HEK293 (cell line): Measurements from ENCODE around the gene DNER.

Experiments
- CTCF ChIA-PET: fragments of 350-600 bp; formaldehyde crosslinking; extraction: SDS; loops from one replicate; lab custom pipeline; 2021; ENCODE audit warnings: antibody characterized with exemption; lab: Yijun Ruan, JAX
- POLR2A ChIA-PET: fragments of 300-600 bp; formaldehyde crosslinking; extraction: SDS; loops from one replicate; lab custom pipeline; 2020; ENCODE audit warnings: antibody characterized with exemption, inconsistent platforms; lab: Yijun Ruan, JAX
- H3K27ac ChIP-seq: fragments of 200-500 bp; sonication (Bioruptor generic); 2 replicates; pipeline ENCODE4 v1.5.1; 2014; ENCODE audit warnings: low read depth, low read length, control low read depth, inconsistent platforms; ENCODE audit errors: extremely low read depth
- H3K36me3 ChIP-seq, 2 experiments: fragments of 200-500 bp in 1 of 2; sonication (Bioruptor generic) in 1 of 2; 1 replicate in 1 of 2; 2 replicates in 1 of 2; pipeline ENCODE4 v1.5.1; 2014 to 2017; ENCODE audit warnings: inconsistent platforms in 2 of 2, low read length in 2 of 2; ENCODE audit not compliant: control insufficient read depth in 2 of 2, insufficient read depth in 1 of 2
- H3K4me1 ChIP-seq: fragments of 200-500 bp; sonication (Bioruptor generic); 2 replicates; pipeline ENCODE4 v1.5.1; 2014; ENCODE audit warnings: mild to moderate bottlenecking, low read length, inconsistent platforms; ENCODE audit not compliant: control insufficient read depth, insufficient read depth
- H3K4me3 ChIP-seq: 2 replicates; pipeline ENCODE4 v1.5.1; 2011; ENCODE audit warnings: low read depth, mild to moderate bottlenecking, control low read depth, low read length, moderate library complexity
- H3K9me3 ChIP-seq: fragments of 200-500 bp; sonication (Bioruptor generic); 2 replicates; pipeline ENCODE4 v1.5.1; 2014; ENCODE audit warnings: low read depth, low read length, inconsistent platforms; ENCODE audit not compliant: control insufficient read depth, insufficient read depth
- GFI1B ChIP-seq: fragments of 450-650 bp; formaldehyde crosslinking; IDR thresholded peaks from 2 replicates; pipeline ENCODE4 v1.5.1; 2016; ENCODE audit warnings: missing biosample characterization, missing genetic modification characterization
- GLI4 ChIP-seq: fragments of 450-650 bp; formaldehyde crosslinking; IDR thresholded peaks from 2 replicates; pipeline ENCODE4 v1.5.1; 2016; ENCODE audit warnings: missing biosample characterization, missing genetic modification characterization
- IKZF3 ChIP-seq: fragments of 450-650 bp; IDR thresholded peaks from 2 replicates; pipeline ENCODE4 v1.5.0; 2018; ENCODE audit warnings: missing biosample characterization, mild to moderate bottlenecking, missing genetic modification characterization, moderate library complexity
- KLF1 ChIP-seq: fragments of 450-650 bp; formaldehyde crosslinking; IDR thresholded peaks from 2 replicates; pipeline ENCODE4 v1.5.1; 2016; ENCODE audit warnings: missing biosample characterization, missing genetic modification characterization
- KLF16 ChIP-seq: fragments of 450-650 bp; formaldehyde crosslinking; IDR thresholded peaks from 2 replicates; pipeline ENCODE4 v1.5.1; 2017; ENCODE audit warnings: missing biosample characterization, missing genetic modification characterization
- REPIN1 ChIP-seq: fragments of 450-650 bp; formaldehyde crosslinking; IDR thresholded peaks from 2 replicates; pipeline ENCODE4 v1.5.1; 2017; ENCODE audit warnings: missing biosample characterization, missing genetic modification characterization, low read depth
- SALL2 ChIP-seq: fragments of 450-650 bp; formaldehyde crosslinking; IDR thresholded peaks from 2 replicates; pipeline ENCODE4 v1.5.0; 2017; ENCODE audit warnings: missing biosample characterization, mild to moderate bottlenecking, missing genetic modification characterization, borderline replicate concordance
- SP7 ChIP-seq: fragments of 450-650 bp; formaldehyde crosslinking; IDR thresholded peaks from 2 replicates; pipeline ENCODE4 v1.5.1; 2016; ENCODE audit warnings: missing biosample characterization, missing genetic modification characterization
- TRIM28 ChIP-seq: IDR thresholded peaks from 2 replicates; pipeline ENCODE4 v1.6.1; 2011; ENCODE audit warnings: low read length, control low read depth, borderline replicate concordance
- ZBTB17 ChIP-seq: fragments of 450-650 bp; formaldehyde crosslinking; IDR thresholded peaks from 2 replicates; pipeline ENCODE4 v1.5.1; 2016; ENCODE audit warnings: missing biosample characterization, missing genetic modification characterization
- ZBTB7A ChIP-seq: fragments of 450-650 bp; formaldehyde crosslinking; IDR thresholded peaks from 2 replicates; pipeline ENCODE4 v1.5.1; 2016; ENCODE audit warnings: low read depth, missing biosample characterization, missing genetic modification characterization
- ZFHX2 ChIP-seq: fragments of 450-650 bp; formaldehyde crosslinking; conservative IDR thresholded peaks from 2 replicates; pipeline ENCODE4 v1.5.1; 2016; ENCODE audit warnings: missing biosample characterization, missing genetic modification characterization
- ZNF138 ChIP-seq: fragments of 450-650 bp; formaldehyde crosslinking; IDR thresholded peaks from 2 replicates; pipeline ENCODE4 v1.5.1; 2016; ENCODE audit warnings: missing biosample characterization, missing genetic modification characterization, borderline replicate concordance
- ZNF175 ChIP-seq: fragments of 450-650 bp; formaldehyde crosslinking; IDR thresholded peaks from 2 replicates; pipeline ENCODE4 v1.5.1; 2016; ENCODE audit warnings: missing biosample characterization, missing genetic modification characterization
- ZNF23 ChIP-seq: fragments of 450-650 bp; formaldehyde crosslinking; IDR thresholded peaks from 2 replicates; pipeline ENCODE4 v1.5.1; 2016; ENCODE audit warnings: missing biosample characterization, missing genetic modification characterization, borderline replicate concordance
- ZNF292 ChIP-seq: fragments of 450-650 bp; formaldehyde crosslinking; IDR thresholded peaks from 2 replicates; pipeline ENCODE4 v1.5.1; 2016; ENCODE audit warnings: low read depth, missing biosample characterization, missing genetic modification characterization, borderline replicate concordance
- ZNF433 ChIP-seq: fragments of 450-650 bp; formaldehyde crosslinking; IDR thresholded peaks from 2 replicates; pipeline ENCODE4 v1.5.1; 2016; ENCODE audit warnings: missing biosample characterization, missing genetic modification characterization, low read depth
- ZNF514 ChIP-seq: fragments of 450-650 bp; formaldehyde crosslinking; IDR thresholded peaks from 2 replicates; pipeline ENCODE4 v1.5.1; 2016; ENCODE audit warnings: missing biosample characterization, missing genetic modification characterization
- ZNF561 ChIP-seq: fragments of 450-650 bp; IDR thresholded peaks from 2 replicates; pipeline ENCODE4 v1.5.1; 2018; ENCODE audit warnings: missing biosample characterization, missing genetic modification characterization, borderline replicate concordance
- ZNF571 ChIP-seq: fragments of 450-650 bp; formaldehyde crosslinking; IDR thresholded peaks from 2 replicates; pipeline ENCODE4 v1.5.0; 2017; ENCODE audit warnings: missing biosample characterization, missing genetic modification characterization
- ZNF621 ChIP-seq: fragments of 450-650 bp; formaldehyde crosslinking; IDR thresholded peaks from 2 replicates; pipeline ENCODE4 v1.5.1; 2017; ENCODE audit warnings: missing biosample characterization, missing genetic modification characterization
- ZNF768 ChIP-seq: fragments of 450-650 bp; formaldehyde crosslinking; IDR thresholded peaks from 2 replicates; pipeline ENCODE4 v1.5.1; 2018; ENCODE audit warnings: missing biosample characterization, mild to moderate bottlenecking, missing genetic modification characterization
- ZNF777 ChIP-seq: fragments of 450-650 bp; formaldehyde crosslinking; IDR thresholded peaks from 2 replicates; pipeline ENCODE4 v1.5.1; 2017; ENCODE audit warnings: missing biosample characterization, missing genetic modification characterization, borderline replicate concordance
- ZNF785 ChIP-seq: fragments of 450-650 bp; formaldehyde crosslinking; IDR thresholded peaks from 2 replicates; pipeline ENCODE4 v1.5.1; 2016; ENCODE audit warnings: missing biosample characterization, missing genetic modification characterization
- ZSCAN16 ChIP-seq: fragments of 450-650 bp; formaldehyde crosslinking; IDR thresholded peaks from 2 replicates; pipeline ENCODE4 v1.5.1; 2016; ENCODE audit warnings: missing biosample characterization, missing genetic modification characterization
- ZSCAN30 ChIP-seq: fragments of 450-650 bp; IDR thresholded peaks from 2 replicates; pipeline ENCODE4 v1.5.1; 2018; ENCODE audit warnings: missing biosample characterization, mild to moderate bottlenecking, missing genetic modification characterization, moderate library complexity
- TF ChIP-seq, protein P1 (sequence below): fragments of 450-650 bp; formaldehyde crosslinking; IDR thresholded peaks from 2 replicates; pipeline ENCODE4 v1.5.1; 2016; ENCODE audit warnings: missing biosample characterization, missing genetic modification characterization
- TF ChIP-seq, protein P2 (sequence below): fragments of 450-650 bp; formaldehyde crosslinking; IDR thresholded peaks from 2 replicates; pipeline ENCODE4 v1.5.1; 2017; ENCODE audit warnings: missing biosample characterization, mild to moderate bottlenecking, missing genetic modification characterization, moderate library complexity
- TF ChIP-seq, protein P3 (sequence below): fragments of 450-650 bp; formaldehyde crosslinking; IDR thresholded peaks from 2 replicates; pipeline ENCODE4 v1.5.1; 2016; ENCODE audit warnings: missing biosample characterization, missing genetic modification characterization
- TF ChIP-seq, protein P4 (sequence below): IDR thresholded peaks from 2 replicates; pipeline ENCODE4 v1.6.1; 2011; ENCODE audit warnings: mild to moderate bottlenecking, low read depth, low read length, borderline replicate concordance

The DNER gene

DNA sequence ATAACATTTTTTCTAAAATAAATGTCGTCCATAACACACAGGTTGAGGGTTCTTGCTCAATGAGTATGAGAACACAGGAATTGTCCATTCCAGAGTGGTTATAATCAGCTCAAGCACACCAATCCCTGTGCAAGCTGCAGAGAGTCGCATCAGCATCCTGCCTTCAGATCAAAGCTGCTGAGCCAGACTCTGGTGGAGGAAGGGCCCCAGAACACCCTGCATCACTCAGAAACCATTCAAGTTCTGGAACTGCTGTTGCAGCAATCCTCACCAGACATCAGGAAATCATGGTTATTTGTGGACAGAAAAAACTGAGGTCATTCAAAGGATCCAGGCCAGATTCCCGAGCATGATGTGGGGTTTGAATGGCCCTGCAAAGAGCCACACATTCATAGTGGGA, 44.5 kb downstream of the DNER start (continued):
- TF ChIP-seq REPIN1 (tag by site-specific recombination) (no peak), ZNF175 (tag by site-specific recombination) (no peak), ZNF621 (no peak), ZBTB17 (tag by site-specific recombination) (no peak), ZNF561 (tag by site-specific recombination) (no peak), ZBTB7A (tag by site-specific recombination) (no peak), GLI4 (no peak), ZNF768 (tag by site-specific recombination) (no peak), SP7 (tag by site-specific recombination) (no peak), SALL2 (tag by site-specific recombination) (no peak)
- TF ChIP-seq, protein P1, sequence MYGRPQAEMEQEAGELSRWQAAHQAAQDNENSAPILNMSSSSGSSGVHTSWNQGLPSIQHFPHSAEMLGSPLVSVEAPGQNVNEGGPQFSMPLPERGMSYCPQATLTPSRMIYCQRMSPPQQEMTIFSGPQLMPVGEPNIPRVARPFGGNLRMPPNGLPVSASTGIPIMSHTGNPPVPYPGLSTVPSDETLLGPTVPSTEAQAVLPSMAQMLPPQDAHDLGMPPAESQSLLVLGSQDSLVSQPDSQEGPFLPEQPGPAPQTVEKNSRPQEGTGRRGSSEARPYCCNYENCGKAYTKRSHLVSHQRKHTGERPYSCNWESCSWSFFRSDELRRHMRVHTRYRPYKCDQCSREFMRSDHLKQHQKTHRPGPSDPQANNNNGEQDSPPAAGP (tag by site-specific recombination), result no peak
- TF ChIP-seq, protein P2, sequence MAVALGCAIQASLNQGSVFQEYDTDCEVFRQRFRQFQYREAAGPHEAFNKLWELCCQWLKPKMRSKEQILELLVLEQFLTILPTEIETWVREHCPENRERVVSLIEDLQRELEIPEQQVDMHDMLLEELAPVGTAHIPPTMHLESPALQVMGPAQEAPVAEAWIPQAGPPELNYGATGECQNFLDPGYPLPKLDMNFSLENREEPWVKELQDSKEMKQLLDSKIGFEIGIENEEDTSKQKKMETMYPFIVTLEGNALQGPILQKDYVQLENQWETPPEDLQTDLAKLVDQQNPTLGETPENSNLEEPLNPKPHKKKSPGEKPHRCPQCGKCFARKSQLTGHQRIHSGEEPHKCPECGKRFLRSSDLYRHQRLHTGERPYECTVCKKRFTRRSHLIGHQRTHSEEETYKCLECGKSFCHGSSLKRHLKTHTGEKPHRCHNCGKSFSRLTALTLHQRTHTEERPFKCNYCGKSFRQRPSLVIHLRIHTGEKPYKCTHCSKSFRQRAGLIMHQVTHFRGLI (tag by site-specific recombination), result no peak

DNA sequence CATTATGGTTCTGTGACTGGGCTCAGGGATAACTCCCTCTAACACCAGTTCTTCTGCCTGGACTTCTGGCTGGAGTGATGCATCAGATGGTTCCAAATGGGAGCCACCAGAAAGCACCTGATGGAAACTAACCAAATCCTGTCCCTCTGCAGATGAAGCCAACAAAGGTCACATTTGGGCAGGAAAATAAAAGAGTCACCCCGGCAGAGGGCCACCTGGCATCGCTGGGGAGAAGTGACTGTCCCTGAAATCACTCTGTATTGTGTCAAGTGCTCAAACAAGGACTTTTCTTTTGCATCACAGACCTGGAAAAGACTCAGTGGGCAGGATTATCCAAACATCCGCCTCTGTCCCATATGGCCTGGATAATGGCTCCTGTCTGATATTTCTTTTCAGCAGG, 47.5 kb downstream of the DNER start:
- ChIA-PET POLR2A (no interaction called here), CTCF (no interaction called here)
- Histone ChIP-seq H3K36me3 (no peaks in the 10 kb centered on the region), H3K4me3 (no peak overlapping the region), H3K9me3 (no peaks in the 10 kb centered on the region), H3K27ac (no peak overlapping the region), H3K4me1 (no peaks in the 10 kb centered on the region)
- TF ChIP-seq ZNF571 (tag by site-specific recombination) (no peak), ZBTB7A (tag by site-specific recombination) (no peak), IKZF3 (tag by site-specific recombination) (no peak), KLF1 (tag by site-specific recombination) (no peak), ZNF785 (no peak), ZNF777 (no peak), TRIM28 (no peak), ZSCAN30 (no peak), ZNF514 (tag by site-specific recombination) (no peak), GFI1B (tag by site-specific recombination) (no peak), ZNF23 (no peak), ZNF433 (tag by site-specific recombination) (no peak), KLF16 (no peak), ZFHX2 (tag by site-specific recombination) (no peak), ZSCAN16 (tag by site-specific recombination) (no peak), ZNF138 (no peak), ZNF292 (no peak)
- TF ChIP-seq, protein P3, sequence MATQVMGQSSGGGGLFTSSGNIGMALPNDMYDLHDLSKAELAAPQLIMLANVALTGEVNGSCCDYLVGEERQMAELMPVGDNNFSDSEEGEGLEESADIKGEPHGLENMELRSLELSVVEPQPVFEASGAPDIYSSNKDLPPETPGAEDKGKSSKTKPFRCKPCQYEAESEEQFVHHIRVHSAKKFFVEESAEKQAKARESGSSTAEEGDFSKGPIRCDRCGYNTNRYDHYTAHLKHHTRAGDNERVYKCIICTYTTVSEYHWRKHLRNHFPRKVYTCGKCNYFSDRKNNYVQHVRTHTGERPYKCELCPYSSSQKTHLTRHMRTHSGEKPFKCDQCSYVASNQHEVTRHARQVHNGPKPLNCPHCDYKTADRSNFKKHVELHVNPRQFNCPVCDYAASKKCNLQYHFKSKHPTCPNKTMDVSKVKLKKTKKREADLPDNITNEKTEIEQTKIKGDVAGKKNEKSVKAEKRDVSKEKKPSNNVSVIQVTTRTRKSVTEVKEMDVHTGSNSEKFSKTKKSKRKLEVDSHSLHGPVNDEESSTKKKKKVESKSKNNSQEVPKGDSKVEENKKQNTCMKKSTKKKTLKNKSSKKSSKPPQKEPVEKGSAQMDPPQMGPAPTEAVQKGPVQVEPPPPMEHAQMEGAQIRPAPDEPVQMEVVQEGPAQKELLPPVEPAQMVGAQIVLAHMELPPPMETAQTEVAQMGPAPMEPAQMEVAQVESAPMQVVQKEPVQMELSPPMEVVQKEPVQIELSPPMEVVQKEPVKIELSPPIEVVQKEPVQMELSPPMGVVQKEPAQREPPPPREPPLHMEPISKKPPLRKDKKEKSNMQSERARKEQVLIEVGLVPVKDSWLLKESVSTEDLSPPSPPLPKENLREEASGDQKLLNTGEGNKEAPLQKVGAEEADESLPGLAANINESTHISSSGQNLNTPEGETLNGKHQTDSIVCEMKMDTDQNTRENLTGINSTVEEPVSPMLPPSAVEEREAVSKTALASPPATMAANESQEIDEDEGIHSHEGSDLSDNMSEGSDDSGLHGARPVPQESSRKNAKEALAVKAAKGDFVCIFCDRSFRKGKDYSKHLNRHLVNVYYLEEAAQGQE (tag by site-specific recombination), result no peak
- TF ChIP-seq, protein P4, sequence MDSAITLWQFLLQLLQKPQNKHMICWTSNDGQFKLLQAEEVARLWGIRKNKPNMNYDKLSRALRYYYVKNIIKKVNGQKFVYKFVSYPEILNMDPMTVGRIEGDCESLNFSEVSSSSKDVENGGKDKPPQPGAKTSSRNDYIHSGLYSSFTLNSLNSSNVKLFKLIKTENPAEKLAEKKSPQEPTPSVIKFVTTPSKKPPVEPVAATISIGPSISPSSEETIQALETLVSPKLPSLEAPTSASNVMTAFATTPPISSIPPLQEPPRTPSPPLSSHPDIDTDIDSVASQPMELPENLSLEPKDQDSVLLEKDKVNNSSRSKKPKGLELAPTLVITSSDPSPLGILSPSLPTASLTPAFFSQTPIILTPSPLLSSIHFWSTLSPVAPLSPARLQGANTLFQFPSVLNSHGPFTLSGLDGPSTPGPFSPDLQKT, result no peak
